ENCODE measurements around the gene ZNF277.

- TF ChIP-seq GLIS3 (CRISPR knock-in tag; IDR thresholded peaks at IDR 0.05) (no peak), CSRNP3 (CRISPR knock-in tag; IDR thresholded peaks at IDR 0.05) (no peak), ZC3H10 (CRISPR knock-in tag; IDR thresholded peaks at IDR 0.05) (no peak), OSR1 (CRISPR knock-in tag; IDR thresholded peaks at IDR 0.05) (no peak), TOX (CRISPR knock-in tag; IDR thresholded peaks at IDR 0.05; ENCODE audit: borderline replicate concordance) (no peak)
These were observed 20.2 kb upstream of the ZNF277 start for GRCh38 chr7:112186300-112186699.

Measured in SK-N-SH treated with all-trans-retinoic acid at 6 μM for 48 hours (cell line).